HepG2 (cell line): Measurements from ENCODE around the gene SUPV3L1. TPM values are rescaled to one million over a fixed set of nuclear protein-coding genes. Genes with fewer than 3 reads are reported as not detected.

Experiments
- ATAC-seq: fragments of 200-7000 bp; cut with Tn5 transposase; 3 replicates; pipeline ENCODE4 v1.9.1; 2020; ENCODE audit warnings: mild to moderate bottlenecking, moderate library complexity
- BruUV-seq: library from RNA; stranded (reverse); fragments of 400-500 nt; replicated peaks from 2 replicates; lab custom pipeline; 2021; lab: Mats Ljungman, UMichigan
- CTCF ChIA-PET: fragments of 300-600 bp; formaldehyde crosslinking; extraction: SDS; loops from one replicate; lab custom pipeline; 2021; ENCODE audit warnings: low total read pairs, inconsistent platforms, low intra/inter-chr PET ratio; lab: Yijun Ruan, JAX
- POLR2A ChIA-PET: fragments of 350-600 bp; sonication (Branson Sonifier 250); formaldehyde crosslinking; loops from one replicate; lab custom pipeline; 2020; ENCODE audit warnings: antibody characterized with exemption, inconsistent platforms; lab: Yijun Ruan, JAX
- DNase-seq: peaks from one replicate; pipeline ENCODE4 v3.0.0-alpha.2; 2015; ENCODE audit warnings: low spot score
- FAIRE-seq: peaks from 3 replicates; lab custom pipeline; 2011; peaks lifted over from hg19 to GRCh38; lab: Jason Lieb, UNC
- H2AFZ ChIP-seq: one replicate; pipeline ENCODE4 v1.6.1; 2011; ENCODE audit warnings: low read length, inconsistent platforms
- H3K27ac ChIP-seq: fragments of 300-600 bp; 3 replicates; pipeline ENCODE4 v1.8.0; 2011; ENCODE audit warnings: mixed run types, mild to moderate bottlenecking, mixed read lengths, low read length, inconsistent platforms; ENCODE audit not compliant: insufficient read depth; ENCODE audit errors: extremely low read length
- H3K27me3 ChIP-seq, 2 experiments: fragments of 200-600 bp in 1 of 2; 2 replicates in 1 of 2; 3 replicates in 1 of 2; pipeline versions ENCODE4 v1.6.0 to v1.8.0; 2011; ENCODE audit warnings: low read length in 2 of 2, mild to moderate bottlenecking in 2 of 2, moderate library complexity in 2 of 2, inconsistent platforms in 1 of 2; ENCODE audit not compliant: insufficient read depth in 2 of 2, control insufficient read depth in 1 of 2
- H3K36me3 ChIP-seq, 2 experiments: fragments of 200-600 bp in 1 of 2; replicated peaks in 1 of 2; 2 replicates in 1 of 2; 3 replicates in 1 of 2; pipeline versions ENCODE4 v1.5.1 to v1.8.0; 2011; ENCODE audit warnings: low read length in 2 of 2, inconsistent platforms in 1 of 2; ENCODE audit not compliant: insufficient read depth in 2 of 2, control insufficient read depth in 1 of 2
- H3K4me1 ChIP-seq: 2 replicates; pipeline ENCODE4 v1.5.1; 2012; ENCODE audit warnings: low read length, inconsistent platforms; ENCODE audit not compliant: insufficient read depth
- H3K4me2 ChIP-seq: 2 replicates; pipeline ENCODE4 v1.6.0; 2011; ENCODE audit warnings: low read depth, low read length, inconsistent platforms
- H3K4me3 ChIP-seq, 3 experiments: fragments of 200-600 bp in 1 of 3; sonication (generic), shearing (Covaris generic) in 1 of 3; replicated peaks in 1 of 3; 2 replicates each; pipeline ENCODE4 v1.5.1; 2011 to 2016; ENCODE audit warnings: low read length in 3 of 3, inconsistent platforms in 2 of 3, low read depth in 2 of 3, mild to moderate bottlenecking in 2 of 3, control low read depth in 1 of 3, mixed read lengths in 1 of 3; ENCODE audit not compliant: insufficient read depth in 1 of 3
- H3K79me2 ChIP-seq: one replicate; pipeline ENCODE4 v1.6.1; 2011; ENCODE audit warnings: low read length, inconsistent platforms; ENCODE audit not compliant: insufficient read depth
- H3K9ac ChIP-seq: 2 replicates; pipeline ENCODE4 v1.6.0; 2011; ENCODE audit warnings: mild to moderate bottlenecking, low read depth, low read length, inconsistent platforms; ENCODE audit not compliant: insufficient read depth
- H3K9me3 ChIP-seq: 2 replicates; pipeline ENCODE4 v1.5.1; 2012; ENCODE audit warnings: mild to moderate bottlenecking, low read length
- H4K20me1 ChIP-seq: 2 replicates; pipeline ENCODE4 v1.6.0; 2011; ENCODE audit warnings: inconsistent platforms, mild to moderate bottlenecking, low read length, moderate library complexity; ENCODE audit not compliant: insufficient read depth
- HDAC1 ChIP-seq: sonication (generic); formaldehyde crosslinking; IDR thresholded peaks from 2 replicates; pipeline ENCODE4 v1.5.1; 2020; ENCODE audit warnings: mild to moderate bottlenecking, missing genetic modification reagents
- MIER2 ChIP-seq: IDR thresholded peaks from 2 replicates; pipeline ENCODE4 v1.6.1; 2016; ENCODE audit warnings: missing biosample characterization, missing genetic modification reagents
- RAD21 ChIP-seq: fragments of 450-650 bp; formaldehyde crosslinking; IDR thresholded peaks from 2 replicates; pipeline ENCODE4 v1.5.0; 2020; ENCODE audit warnings: mild to moderate bottlenecking
- TMF1 ChIP-seq: sonication (generic); formaldehyde crosslinking; IDR thresholded peaks from 2 replicates; pipeline ENCODE4 v1.8.1; 2022; ENCODE audit warnings: low read depth, missing genetic modification reagents
- XBP1 ChIP-seq: sonication (generic); formaldehyde crosslinking; IDR thresholded peaks from 2 replicates; pipeline ENCODE4 v1.5.0; 2020; ENCODE audit warnings: missing genetic modification reagents
- ZEB1 ChIP-seq: IDR thresholded peaks from 2 replicates; pipeline ENCODE4 v1.6.1; 2012; ENCODE audit warnings: mild to moderate bottlenecking, low read depth, inconsistent platforms; ENCODE audit not compliant: insufficient replicate concordance
- ZFX ChIP-seq: sonication (generic); formaldehyde crosslinking; IDR thresholded peaks from 2 replicates; pipeline ENCODE4 v1.4.0; 2020; ENCODE audit warnings: mild to moderate bottlenecking, low read depth, missing genetic modification reagents, moderate library complexity
- ZNF121 ChIP-seq: sonication (generic); formaldehyde crosslinking; IDR thresholded peaks from 2 replicates; pipeline ENCODE4 v1.5.0; 2020; ENCODE audit warnings: mild to moderate bottlenecking, missing genetic modification reagents
- ZNF432 ChIP-seq: sonication (generic); formaldehyde crosslinking; IDR thresholded peaks from 2 replicates; pipeline ENCODE4 v1.5.0; 2020; ENCODE audit warnings: missing genetic modification reagents, mild to moderate bottlenecking, borderline replicate concordance
- ZNF562 ChIP-seq: sonication (generic); formaldehyde crosslinking; IDR thresholded peaks from 2 replicates; pipeline ENCODE4 v1.8.0; 2022; ENCODE audit warnings: missing genetic modification reagents, borderline replicate concordance
- ZSCAN25 ChIP-seq: sonication (generic); formaldehyde crosslinking; IDR thresholded peaks from 2 replicates; pipeline ENCODE4 v1.8.0; 2022; ENCODE audit warnings: mild to moderate bottlenecking, missing genetic modification reagents
- WGBS: methylation state at CpG from one replicate; pipeline ENCODE4 v1.1.6; 2017; ENCODE audit warnings: low lambda C conversion rate; 5-methylcytosine and 5-hydroxymethylcytosine counted together
- in situ Hi-C: cut with HindIII; loops from 2 replicates; pipeline ENCODE4 v1.10.0; 2017; ENCODE audit warnings: low pct_unique_long_range_greater_than_20kb; ENCODE audit not compliant: extremely low pct_ligation_motif_present
- intact Hi-C: fragments of 100-400 bp; cut with micrococcal nuclease; formaldehyde crosslinking; loops from one replicate; pipeline ENCODE4 v1.10.0; 2022; ENCODE audit not compliant: unreplicated experiment
- polyA plus RNA-seq, 8 experiments: library from polyadenylated mRNA; depleted of rRNA in 3 of 8; stranded (reverse) in 7 of 8; unstranded in 1 of 8; fragments of >200 nt; fragmentation: Illumina TruSeq in 4 of 8; extraction: Trizol in 4 of 8; gene quantifications; 2 replicates each; pipeline versions ENCODE4 v1.2.1 to v1.2.3, GENCODE V29; 2011 to 2016; ENCODE audit warnings: low read depth in 4 of 8, missing spikeins in 1 of 8, mixed read lengths in 1 of 8; ENCODE audit not compliant: insufficient read depth in 1 of 8
- total RNA-seq, 5 experiments: library from RNA; depleted of rRNA; stranded (reverse); fragments of >200 nt; fragmentation: Illumina TruSeq; extraction: Trizol; gene quantifications; 2 replicates each; pipeline ENCODE4 v1.2.3, GENCODE V29; 2016; ENCODE audit warnings: low read depth in 1 of 5

Gene SUPV3L1
- total and polyA plus RNA-seq, 2 of the 13 experiments (the other 11 are each of a cell fraction or from before 2014, with no cell fraction given), result 28.8 to 45.7 TPM

DNA sequence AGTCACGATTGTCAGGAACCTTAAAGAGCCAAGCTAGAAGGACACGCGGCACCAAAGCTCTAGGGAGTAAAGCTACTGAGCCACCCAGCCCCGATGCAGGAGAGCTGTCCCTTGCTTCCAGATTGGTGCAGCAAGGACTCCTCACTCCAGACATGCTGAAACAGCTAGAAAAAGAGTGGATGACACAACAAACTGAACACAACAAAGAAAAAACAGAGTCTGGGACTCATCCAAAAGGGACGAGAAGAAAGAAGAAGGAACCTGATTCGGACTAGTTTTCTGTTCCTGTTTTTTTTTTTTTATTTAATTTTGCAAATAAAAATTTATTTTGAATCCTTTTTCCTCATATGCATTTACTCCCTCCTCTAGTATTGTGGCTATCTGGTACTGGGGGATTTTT lies 28.7 kb downstream of the SUPV3L1 start:
- H3K4me3 ChIP-seq, result no peak overlapping the region
- no peak overlapping the region for H3K27ac ChIP-seq
- no peak for DNase-seq
- ChIA-PET POLR2A (no interaction called here), CTCF (no interaction called here)
- WGBS, result 95% methylated on average over 6 of the region's 6 CpGs
- H3K79me2 ChIP-seq, result no peaks in the 10 kb centered on the region
- no peak overlapping the region for H3K4me2 ChIP-seq
- in situ Hi-C loops, result no loop called here
- peaks cover 12 to 36% of the 10 kb centered on the region in 2 experiments for H3K36me3 ChIP-seq
- no TSS peak for BruUV-seq
- H2AFZ ChIP-seq, result no peak overlapping the region
- no peak for TF ChIP-seq TMF1 (CRISPR knock-in tag)
- no peak for TF ChIP-seq RAD21 (CRISPR knock-in tag)
- no peak for TF ChIP-seq ZSCAN25
- no peak for TF ChIP-seq XBP1 (CRISPR knock-in tag)
- no peak for TF ChIP-seq MIER2 (CRISPR knock-in tag)
- TF ChIP-seq ZNF562, result no peak
- TF ChIP-seq ZFX, result no peak
- TF ChIP-seq ZEB1, result no peak
- no peak for TF ChIP-seq HDAC1
- TF ChIP-seq ZNF121 (CRISPR knock-in tag), result no peak
- TF ChIP-seq ZNF432 (CRISPR knock-in tag), result no peak
- TF ChIP-seq, all 625 proteins: peak for 0
- FAIRE-seq (no peak), ATAC-seq (no peak)
- H3K27me3 ChIP-seq, result no peaks in the 10 kb centered on the region
- H3K9me3 ChIP-seq, result no peaks in the 10 kb centered on the region
- H3K4me1 ChIP-seq, result peaks cover 15% of the 10 kb centered on the region; the same call in 1 of the 2 replicates
- intact Hi-C loops, result no loop called here
- H4K20me1 ChIP-seq, result no peaks in the 10 kb centered on the region
- no peak overlapping the region for H3K9ac ChIP-seq
